K562 (cell line): ENCODE measurements around the gene WDR55. TPM values are rescaled to one million over a fixed set of nuclear protein-coding genes. Genes with fewer than 3 reads are reported as not detected.

Source experiments
- ATF7 ChIP-seq: fragments of 450-650 bp; IDR thresholded peaks from 2 replicates; pipeline ENCODE4 v1.7.1; 2014; ENCODE audit warnings: mild to moderate bottlenecking, moderate library complexity
- BDP1 ChIP-seq: IDR thresholded peaks from 3 replicates; pipeline ENCODE4 v1.6.1; 2011; ENCODE audit not compliant: insufficient read length, insufficient read depth
- BRF2 ChIP-seq: IDR thresholded peaks from 3 replicates; pipeline ENCODE4 v1.6.1; 2011; ENCODE audit warnings: borderline replicate concordance, mild to moderate bottlenecking; ENCODE audit not compliant: insufficient read length, insufficient read depth
- CAMTA2 ChIP-seq: fragments of 250-450 bp; sonication (Bioruptor Pico); conservative IDR thresholded peaks from 2 replicates; pipeline ENCODE4 v1.5.1; 2022
- CREM ChIP-seq: IDR thresholded peaks from 2 replicates; pipeline ENCODE4 v1.6.1; 2014; ENCODE audit warnings: antibody characterized with exemption, low read depth
- CSDE1 ChIP-seq, 2 experiments: fragments of 450-650 bp; IDR thresholded peaks; 2 replicates each; pipeline ENCODE4 v1.6.1; 2016; ENCODE audit warnings: mild to moderate bottlenecking in 1 of 2
- FUS ChIP-seq: fragments of 200-400 bp; formaldehyde crosslinking; optimal IDR thresholded peaks from 2 replicates; pipeline ENCODE3; 2017; ENCODE audit warnings: low read depth, low read length
- GATAD2B ChIP-seq: fragments of 450-650 bp; IDR thresholded peaks from 2 replicates; pipeline ENCODE4 v1.6.1; 2017; ENCODE audit warnings: mild to moderate bottlenecking, borderline replicate concordance
- HNRNPK ChIP-seq: fragments of 200-400 bp; formaldehyde crosslinking; IDR thresholded peaks from one replicate; pipeline ENCODE4 v1.6.1; 2018; ENCODE audit warnings: mild to moderate bottlenecking, low read depth, low read length; ENCODE audit not compliant: poor library complexity, severe bottlenecking
- HNRNPLL ChIP-seq: fragments of 200-400 bp; formaldehyde crosslinking; IDR thresholded peaks from 2 replicates; pipeline ENCODE4 v1.6.1; 2017; ENCODE audit warnings: low read length, low read depth, mild to moderate bottlenecking; ENCODE audit not compliant: poor library complexity, severe bottlenecking
- ILF3 ChIP-seq: fragments of 450-650 bp; IDR thresholded peaks from 2 replicates; pipeline ENCODE4 v1.6.1; 2018; ENCODE audit warnings: antibody characterized with exemption, mild to moderate bottlenecking, moderate library complexity, borderline replicate concordance
- L3MBTL2 ChIP-seq: fragments of 450-650 bp; IDR thresholded peaks from 2 replicates; pipeline ENCODE4 v1.6.1; 2016; ENCODE audit warnings: mild to moderate bottlenecking, moderate library complexity
- MEIS2 ChIP-seq: fragments of 450-650 bp; IDR thresholded peaks from 2 replicates; pipeline ENCODE4 v1.6.1; 2014; ENCODE audit warnings: mild to moderate bottlenecking; ENCODE audit not compliant: partially characterized antibody
- PCBP1 ChIP-seq: fragments of 200-400 bp; formaldehyde crosslinking; IDR thresholded peaks from 2 replicates; pipeline ENCODE4 v1.6.1; 2018; ENCODE audit warnings: mild to moderate bottlenecking, low read depth, low read length; ENCODE audit not compliant: poor library complexity, severe bottlenecking
- POLR2G ChIP-seq: fragments of 200-400 bp; formaldehyde crosslinking; IDR thresholded peaks from 2 replicates; pipeline ENCODE4 v1.6.1; 2017; ENCODE audit warnings: low read depth, mild to moderate bottlenecking, antibody characterized with exemption, low read length, moderate library complexity
- SAFB ChIP-seq: fragments of 200-400 bp; formaldehyde crosslinking; IDR thresholded peaks from 2 replicates; pipeline ENCODE4 v1.6.1; 2017; ENCODE audit warnings: low read depth, low read length, borderline replicate concordance
- SRSF7 ChIP-seq: fragments of 200-400 bp; formaldehyde crosslinking; optimal IDR thresholded peaks from 2 replicates; pipeline ENCODE3; 2017; ENCODE audit warnings: mild to moderate bottlenecking, low read depth, low read length
- TAF9B ChIP-seq: fragments of 450-650 bp; IDR thresholded peaks from 2 replicates; pipeline ENCODE4 v1.6.1; 2018; ENCODE audit warnings: mild to moderate bottlenecking; ENCODE audit not compliant: partially characterized antibody
- TCF7L2 ChIP-seq: fragments of 150-350 bp; IDR thresholded peaks from 2 replicates; pipeline ENCODE4 v1.6.1; 2016; ENCODE audit warnings: low read depth, mild to moderate bottlenecking, low read length, moderate library complexity
- ZNF133 ChIP-seq: fragments of 250-450 bp; sonication (Bioruptor Pico); IDR thresholded peaks from 2 replicates; pipeline ENCODE4 v1.4.0; 2020; ENCODE audit warnings: mild to moderate bottlenecking
- ZNF24 ChIP-seq: fragments of 450-650 bp; IDR thresholded peaks from 2 replicates; pipeline ENCODE4 v1.6.1; 2016
- ZNF253 ChIP-seq: fragments of 250-450 bp; sonication (Bioruptor Pico); conservative IDR thresholded peaks from 2 replicates; pipeline ENCODE4 v1.6.1; 2021; ENCODE audit warnings: mild to moderate bottlenecking
- ZNF431 ChIP-seq: sonication (generic); formaldehyde crosslinking; IDR thresholded peaks from 2 replicates; pipeline ENCODE4 v1.8.0; 2022; ENCODE audit warnings: mild to moderate bottlenecking, missing genetic modification reagents
- ZNF644 ChIP-seq: fragments of 200-800 bp; sonication (Bioruptor generic); IDR thresholded peaks from 2 replicates; pipeline ENCODE4 v1.6.1; 2016; ENCODE audit warnings: low read depth, missing genetic modification characterization, missing compliant biosample characterization
- polyA plus RNA-seq, 8 experiments: library from polyadenylated mRNA; depleted of rRNA in 4 of 8; stranded (reverse) in 5 of 8; unstranded in 3 of 8; fragments of >200 nt; fragmentation: Nextera tagmentation in 2 of 8; fragmentation: Illumina TruSeq in 1 of 8; extraction: Ambion mirVana in 2 of 8; extraction: Trizol in 1 of 8; gene quantifications; 2 replicates each; pipeline versions ENCODE4 v1.2.1 to v1.2.3, GENCODE V29; 2011 to 2014; ENCODE audit warnings: inconsistent platforms in 1 of 8, missing spikeins in 1 of 8
- total RNA-seq, 7 experiments: library from RNA; depleted of rRNA in 6 of 7; stranded (reverse); fragments of >200 nt in 6 of 7; fragmentation: Illumina TruSeq in 2 of 7; extraction: Trizol in 2 of 7; gene quantifications; 2 replicates each; pipeline versions ENCODE4 v1.2.1 to v1.2.3, GENCODE V29; 2011 to 2021; ENCODE audit warnings: low replicate concordance in 1 of 7
- TF ChIP-seq, protein P1 (sequence below): sonication (generic); formaldehyde crosslinking; IDR thresholded peaks from 2 replicates; pipeline ENCODE4 v1.8.0; 2022; ENCODE audit warnings: mild to moderate bottlenecking, missing genetic modification reagents, borderline replicate concordance
- TF ChIP-seq, protein P2 (sequence below): fragments of 450-650 bp; conservative IDR thresholded peaks from 2 replicates; pipeline ENCODE4 v1.6.1; 2016; ENCODE audit warnings: missing genetic modification characterization, low read depth, mild to moderate bottlenecking, missing compliant biosample characterization, moderate library complexity

The WDR55 gene
- total and polyA plus RNA-seq, 9 of the 15 experiments (the other 6 are each of a cell fraction or from before 2014, with no cell fraction given) = 5.2 to 45.0 (median 29.3) TPM

- no peak for TF ChIP-seq PCBP1
- no peak for TF ChIP-seq ILF3
- TF ChIP-seq, protein P1, sequence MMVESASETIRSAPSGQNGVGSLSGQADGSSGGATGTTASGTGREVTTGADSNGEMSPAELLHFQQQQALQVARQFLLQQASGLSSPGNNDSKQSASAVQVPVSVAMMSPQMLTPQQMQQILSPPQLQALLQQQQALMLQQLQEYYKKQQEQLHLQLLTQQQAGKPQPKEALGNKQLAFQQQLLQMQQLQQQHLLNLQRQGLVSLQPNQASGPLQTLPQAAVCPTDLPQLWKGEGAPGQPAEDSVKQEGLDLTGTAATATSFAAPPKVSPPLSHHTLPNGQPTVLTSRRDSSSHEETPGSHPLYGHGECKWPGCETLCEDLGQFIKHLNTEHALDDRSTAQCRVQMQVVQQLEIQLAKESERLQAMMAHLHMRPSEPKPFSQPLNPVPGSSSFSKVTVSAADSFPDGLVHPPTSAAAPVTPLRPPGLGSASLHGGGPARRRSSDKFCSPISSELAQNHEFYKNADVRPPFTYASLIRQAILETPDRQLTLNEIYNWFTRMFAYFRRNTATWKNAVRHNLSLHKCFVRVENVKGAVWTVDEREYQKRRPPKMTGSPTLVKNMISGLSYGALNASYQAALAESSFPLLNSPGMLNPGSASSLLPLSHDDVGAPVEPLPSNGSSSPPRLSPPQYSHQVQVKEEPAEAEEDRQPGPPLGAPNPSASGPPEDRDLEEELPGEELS = no peak
- TF ChIP-seq ZNF133 = no peak
- TF ChIP-seq BDP1 = peak; percentile 78
- no peak for TF ChIP-seq SRSF7
- TF ChIP-seq, protein P2, sequence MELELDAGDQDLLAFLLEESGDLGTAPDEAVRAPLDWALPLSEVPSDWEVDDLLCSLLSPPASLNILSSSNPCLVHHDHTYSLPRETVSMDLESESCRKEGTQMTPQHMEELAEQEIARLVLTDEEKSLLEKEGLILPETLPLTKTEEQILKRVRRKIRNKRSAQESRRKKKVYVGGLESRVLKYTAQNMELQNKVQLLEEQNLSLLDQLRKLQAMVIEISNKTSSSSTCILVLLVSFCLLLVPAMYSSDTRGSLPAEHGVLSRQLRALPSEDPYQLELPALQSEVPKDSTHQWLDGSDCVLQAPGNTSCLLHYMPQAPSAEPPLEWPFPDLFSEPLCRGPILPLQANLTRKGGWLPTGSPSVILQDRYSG (tag) = no peak
- TF ChIP-seq CAMTA2 (CRISPR knock-in tag) = no peak
- peak in 1 of 2 experiments; percentile 86; a peak in 1 of 4 replicates for TF ChIP-seq CSDE1 (IDR thresholded peaks at IDR 0.05)
- peak; percentile 95 for TF ChIP-seq ATF7
- TF ChIP-seq ZNF253 = no peak
- 0 out of 2 replicates have a peak, but pooled peaks have one; percentile 11 for TF ChIP-seq ZNF24
- peak; percentile 81 for TF ChIP-seq MEIS2
- no peak for TF ChIP-seq FUS
- TF ChIP-seq ZNF644 = peak; percentile 52; the same call in 1 of the 2 replicates
- TF ChIP-seq SAFB = no peak
- no peak for TF ChIP-seq BRF2
- TF ChIP-seq HNRNPK = no peak
- TF ChIP-seq POLR2G = peak; percentile 53; the same call in 1 of the 2 replicates
- TF ChIP-seq TAF9B = peak; percentile 80
- TF ChIP-seq GATAD2B = no peak; the same call in none of the 2 replicates
- peak; percentile 21; the same call in 1 of the 2 replicates for TF ChIP-seq L3MBTL2
- TF ChIP-seq ZNF431 (CRISPR knock-in tag) = peak; percentile 42; the same call in 1 of the 2 replicates
- peak; percentile 97 for TF ChIP-seq CREM
- TF ChIP-seq TCF7L2 = no peak
- TF ChIP-seq HNRNPLL = peak; percentile 33
Measured at GRCh38 chr5:140710899-140711552, 46.3 kb downstream of the WDR55 start (continued).
